Measurements from ENCODE around the gene ZNF425. TPM values are rescaled to one million over a fixed set of nuclear protein-coding genes. Genes with fewer than 3 reads are reported as not detected.

The ZNF425 gene, protein sequence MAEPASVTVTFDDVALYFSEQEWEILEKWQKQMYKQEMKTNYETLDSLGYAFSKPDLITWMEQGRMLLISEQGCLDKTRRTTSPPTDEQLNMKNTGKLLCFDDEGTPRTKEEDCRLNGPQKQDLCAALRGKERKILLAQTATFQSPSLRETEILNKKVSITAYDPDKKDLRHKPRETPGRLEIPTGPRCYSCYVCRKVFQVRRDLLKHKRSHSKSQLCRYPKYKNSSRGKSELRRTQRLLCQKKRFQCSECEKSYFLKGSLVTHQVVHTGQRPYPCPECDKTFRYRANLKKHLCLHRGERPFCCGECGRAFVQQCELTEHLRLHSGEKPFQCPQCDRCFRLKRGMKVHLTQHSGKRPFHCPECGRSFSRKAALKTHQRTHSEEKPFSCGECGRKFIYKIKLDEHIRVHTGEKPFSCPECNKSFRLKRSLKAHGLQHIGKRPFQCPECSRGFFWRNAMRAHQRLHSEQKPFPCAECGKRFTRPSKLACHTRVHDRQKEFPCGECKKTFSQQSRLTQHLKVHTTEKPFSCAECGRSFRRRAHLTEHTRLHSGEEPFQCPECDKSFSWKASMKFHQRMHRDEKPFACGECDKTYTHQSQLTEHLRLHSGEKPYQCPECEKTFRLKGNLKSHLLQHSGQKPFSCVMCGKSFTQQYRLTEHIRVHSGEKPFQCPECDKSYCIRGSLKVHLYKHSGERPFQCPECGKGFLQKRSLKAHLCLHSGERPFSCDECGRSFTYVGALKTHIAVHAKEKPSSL
- 3.6 and 6.7 TPM in 2 replicates for total RNA-seq
- polyA plus RNA-seq (2012): 5.4 TPM

- DNase-seq (ENCODE audit: low read depth): peak; percentile 97
Measured at GRCh38 chr7:149125863-149126661, at the start of gene ZNF425. Gene ZNF425, minus strand, starts transcription at chr7:149126324. Its CDS starts 111 bp downstream, at chr7:149126213.

- DNase-seq (ENCODE audit: low read depth): no peak
Measured at GRCh38 chr7:149175150-149175549, 49.0 kb upstream of the ZNF425 start.

DNA sequence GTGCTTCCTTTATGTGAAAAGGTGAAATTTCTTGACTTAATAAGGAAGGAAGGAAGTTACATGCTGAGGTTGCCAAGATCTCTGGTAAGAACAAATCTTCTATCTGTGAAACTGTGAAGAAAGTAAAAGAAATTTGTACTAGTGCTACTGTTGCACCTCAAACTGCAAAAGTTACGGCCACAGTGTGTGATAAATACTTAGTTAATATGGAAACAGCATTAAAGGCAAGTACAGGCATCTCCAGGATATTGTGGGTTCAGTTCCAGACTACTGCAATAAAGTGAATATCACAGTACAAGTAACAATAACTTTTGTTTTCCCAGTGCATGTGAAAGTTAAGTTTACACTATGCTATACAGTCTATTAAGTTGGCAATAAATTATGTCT is 46.4 kb upstream of the ZNF425 start:
- DNase-seq (ENCODE audit: low read depth): no peak

GRCh38 chr7:149171892-149172533 is 45.9 kb upstream of the ZNF425 start:
- no peak for DNase-seq (ENCODE audit: low read depth)

GRCh38 chr7:149166630-149167352 is 40.7 kb upstream of the ZNF425 start:
- DNase-seq (ENCODE audit: low read depth): no peak

- DNase-seq (ENCODE audit: low read depth): no peak
Measured at GRCh38 chr7:149166142-149166541, 40.0 kb upstream of the ZNF425 start.

- DNase-seq (ENCODE audit: low read depth): no peak
Measured at GRCh38 chr7:149161241-149161848, 35.2 kb upstream of the ZNF425 start.

GRCh38 chr7:149156898-149157297 is 30.8 kb upstream of the ZNF425 start:
- DNase-seq (ENCODE audit: low read depth): no peak

DNA sequence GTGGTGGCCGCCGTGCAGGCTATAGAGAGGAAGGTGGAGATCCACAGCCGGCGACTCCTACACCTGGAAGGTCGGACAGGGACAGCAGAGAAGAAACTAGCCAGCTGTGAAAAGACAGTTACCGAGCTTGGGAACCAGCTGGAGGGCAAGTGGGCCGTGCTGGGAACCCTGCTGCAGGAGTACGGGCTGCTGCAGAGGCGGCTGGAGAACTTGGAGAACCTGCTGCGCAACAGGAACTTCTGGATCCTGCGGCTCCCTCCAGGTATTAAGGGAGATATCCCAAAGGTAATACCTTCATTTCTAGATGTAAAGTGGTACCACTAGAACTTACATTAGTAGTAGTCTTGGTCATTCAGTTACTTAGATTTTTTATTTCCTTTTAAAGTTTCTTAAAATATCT is 27.9 kb upstream of the ZNF425 start:
- no peak for DNase-seq (ENCODE audit: low read depth)

GRCh38 chr7:149153346-149153745 is 27.2 kb upstream of the ZNF425 start:
- no peak for DNase-seq (ENCODE audit: low read depth)

DNA sequence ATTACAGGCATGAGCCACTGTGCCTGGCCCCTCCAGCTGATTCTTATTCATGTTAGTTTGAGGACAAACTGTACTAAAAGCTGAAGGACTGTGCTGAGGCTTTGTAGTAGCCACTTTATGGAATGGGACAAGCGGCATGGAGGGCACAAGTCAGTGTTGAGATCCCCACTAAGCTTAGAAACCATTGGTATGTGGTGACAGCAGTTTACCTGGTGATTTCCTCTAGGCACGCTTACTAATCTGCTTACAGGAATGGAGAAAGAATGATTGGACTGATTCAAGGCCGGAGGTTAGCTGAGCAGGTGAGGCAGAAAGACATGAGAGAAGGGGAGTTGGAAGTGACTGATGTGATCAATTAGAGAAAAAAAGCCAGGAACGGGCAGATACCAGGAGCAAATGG is 24.9 kb upstream of the ZNF425 start:
- no peak for DNase-seq (ENCODE audit: low read depth)

- peak; percentile 77 for DNase-seq (ENCODE audit: low read depth)
Measured at GRCh38 chr7:149147752-149148653, 21.9 kb upstream of the ZNF425 start.

DNA sequence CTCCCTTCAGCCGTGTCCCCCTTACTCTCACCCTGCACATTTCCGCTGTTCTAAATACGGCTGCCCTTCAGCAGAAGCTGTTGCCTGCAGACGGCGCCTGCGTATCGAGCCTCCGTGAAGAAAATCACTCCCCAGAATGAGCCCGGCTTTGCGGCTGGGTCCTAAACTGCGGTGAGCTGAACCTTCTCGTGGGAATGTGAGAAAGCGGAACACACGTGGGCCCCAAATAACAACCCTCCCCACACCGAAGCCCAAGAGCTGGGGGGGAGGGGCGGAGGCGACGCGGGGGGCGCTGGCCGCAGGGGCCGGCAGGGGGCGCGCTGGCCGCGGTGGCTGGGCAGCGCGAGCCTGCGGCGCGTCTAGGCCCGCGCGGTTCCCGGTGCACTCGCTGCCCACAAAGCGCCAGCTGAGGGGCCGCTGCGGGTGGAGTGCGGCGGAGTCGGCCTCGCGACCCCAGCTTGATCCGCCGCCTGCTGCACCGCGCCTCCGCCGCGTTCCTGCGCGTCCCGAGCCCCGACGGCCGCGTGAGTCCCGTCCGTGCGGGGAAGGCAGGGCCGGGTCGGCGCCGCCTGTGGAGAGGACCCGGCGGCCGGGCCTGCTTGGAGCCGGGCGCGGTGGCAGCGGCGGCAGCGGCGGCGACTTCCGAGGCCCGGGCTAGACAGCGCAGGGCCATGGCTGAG is 21.1 kb upstream of the ZNF425 start, which contains the start of gene ZNF398:
Gene ZNF398 (plus strand): TSS at position 382 of the 680 bp plus-strand sequence. CDS start 290 bp downstream, at position 672.
- peak; percentile 89 for DNase-seq (ENCODE audit: low read depth)

GRCh38 chr7:149145031-149145845 is 19.1 kb upstream of the ZNF425 start:
- DNase-seq (ENCODE audit: low read depth): no peak

GRCh38 chr7:149144436-149144922 is 18.4 kb upstream of the ZNF425 start:
- peak; percentile 11 for DNase-seq (ENCODE audit: low read depth)

GRCh38 chr7:149141893-149142292 is 15.8 kb upstream of the ZNF425 start:
- no peak for DNase-seq (ENCODE audit: low read depth)

DNA sequence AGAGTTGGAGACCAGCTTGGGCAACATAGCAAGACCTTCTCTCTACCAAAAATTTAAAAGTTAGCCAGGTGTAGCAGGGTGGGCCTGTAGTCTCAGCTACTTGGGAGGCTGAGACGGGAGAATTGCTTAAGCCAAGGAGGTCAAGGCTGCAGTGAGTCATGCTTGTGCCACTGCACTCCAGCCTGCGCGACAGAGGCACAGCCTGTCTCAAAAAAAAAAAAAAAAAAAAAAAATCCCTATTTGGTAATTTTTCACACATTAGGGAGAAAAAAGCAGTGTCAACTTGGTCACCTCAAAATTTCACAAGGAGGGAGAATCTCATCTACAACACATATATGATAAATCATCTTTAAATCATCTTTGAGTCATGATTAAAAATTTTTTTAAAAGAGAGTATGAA is 14.7 kb upstream of the ZNF425 start:
- no peak for DNase-seq (ENCODE audit: low read depth)
